HG03432 (cell line): ENCODE data around the gene XRCC2.

Experiments used
- ATAC-seq: cut with Tn5 transposase; IDR thresholded peaks from one replicate; pipeline ENCODE4 v1.9.1; 2021; ENCODE audit warnings: mild to moderate bottlenecking, moderate library complexity; ENCODE audit not compliant: unreplicated experiment

Gene XRCC2

GRCh38 chr7:152618427-152618826, 57.5 kb downstream of the XRCC2 start:
- no peak for ATAC-seq

GRCh38 chr7:152617056-152617455, 58.9 kb downstream of the XRCC2 start:
- no peak for ATAC-seq

GRCh38 chr7:152615031-152615741, 60.8 kb downstream of the XRCC2 start:
- no peak for ATAC-seq

DNA sequence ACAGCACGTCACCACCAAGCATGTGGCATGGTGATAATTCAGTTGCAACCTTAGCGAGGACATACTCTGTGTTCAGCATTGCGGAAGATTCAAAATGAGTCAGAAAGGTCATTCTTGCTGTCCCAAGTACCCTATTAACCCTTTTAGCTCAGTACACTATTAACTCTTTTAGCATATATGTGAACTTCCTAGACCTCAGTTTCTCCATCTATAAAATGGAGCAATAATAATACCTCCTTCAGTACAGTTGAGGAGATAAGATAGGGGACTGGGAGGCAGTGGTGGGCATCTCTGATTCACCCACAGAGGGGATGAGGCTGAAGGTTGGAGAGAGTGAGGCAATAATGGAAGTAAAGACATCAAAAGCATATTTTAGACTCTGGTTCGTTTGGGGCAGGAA, 67.3 kb downstream of the XRCC2 start:
- ATAC-seq = no peak

- ATAC-seq = no peak
These were observed 67.7 kb downstream of the XRCC2 start for GRCh38 chr7:152608208-152608607.

DNA sequence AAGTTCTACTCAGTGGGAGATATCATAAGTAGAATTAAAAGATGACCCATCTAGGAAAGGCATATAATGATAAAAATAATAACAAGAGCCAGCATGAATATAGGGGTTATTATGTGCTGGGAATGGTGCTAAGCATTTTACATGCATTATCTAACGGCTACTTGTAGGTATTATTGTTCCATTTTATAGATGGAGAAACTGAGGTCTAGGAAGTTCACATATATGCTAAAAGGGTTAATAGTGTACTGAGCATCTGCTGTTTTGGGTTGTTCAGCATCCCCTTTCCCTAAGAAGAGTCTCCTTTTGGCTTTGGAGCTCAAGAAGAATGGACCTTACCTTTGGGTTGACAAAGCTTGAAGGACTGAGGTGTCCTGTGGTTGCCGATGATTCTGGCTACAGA, 68.9 kb downstream of the XRCC2 start:
- ATAC-seq = no peak

GRCh38 chr7:152602962-152603361, 73.0 kb downstream of the XRCC2 start:
- no peak for ATAC-seq

DNA sequence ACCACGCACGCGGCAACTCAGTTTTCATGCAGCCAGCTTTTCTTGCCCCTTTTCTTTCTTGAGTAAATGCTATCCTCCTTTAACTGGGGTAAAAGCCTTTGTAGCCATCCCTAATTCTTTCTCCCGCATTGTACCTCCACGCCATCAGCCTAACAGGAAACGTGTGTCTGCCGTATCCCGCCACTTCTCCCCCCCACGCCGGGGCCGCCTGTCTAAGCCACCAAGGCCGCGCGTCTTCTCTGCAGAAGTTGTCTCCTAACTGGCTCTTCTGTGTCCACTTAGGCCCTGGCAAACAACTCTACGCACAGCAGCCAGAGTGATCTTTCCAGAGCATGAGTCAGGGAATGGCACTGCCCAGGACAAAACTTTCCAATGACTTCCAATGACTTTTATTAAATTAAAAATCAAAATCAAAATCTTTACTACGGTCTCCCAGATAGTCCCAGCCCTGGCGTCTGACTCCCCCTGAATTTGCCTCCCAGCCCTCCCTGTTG, 74.6 kb downstream of the XRCC2 start:
- no peak for ATAC-seq

- ATAC-seq = no peak
These were observed 75.7 kb downstream of the XRCC2 start for GRCh38 chr7:152600266-152600665.

GRCh38 chr7:152597507-152597906, 78.4 kb downstream of the XRCC2 start:
- no peak for ATAC-seq

DNA sequence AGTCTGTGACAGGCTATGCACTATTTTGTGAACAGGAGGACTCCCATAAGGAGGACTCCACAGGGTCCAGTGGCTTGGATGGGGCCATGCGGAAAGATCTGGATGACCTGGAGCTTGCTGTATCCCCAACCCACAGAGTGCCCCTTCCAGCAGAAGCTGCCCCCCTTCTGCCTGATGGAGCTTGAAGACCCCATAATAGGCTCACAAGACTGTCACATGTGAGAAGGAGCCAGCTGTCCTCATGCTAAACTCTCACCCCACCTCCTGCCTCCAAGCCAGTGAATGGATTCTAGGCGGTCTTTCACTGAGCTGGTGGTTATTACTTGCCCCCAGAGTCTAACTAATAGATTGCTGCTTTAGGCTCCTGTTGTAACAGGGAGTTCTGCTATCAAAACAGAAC, 79.1 kb downstream of the XRCC2 start:
- ATAC-seq = no peak
